OCI-M2 (cell line): ENCODE measurements around the gene LYPD6B.

Experiments used
- DNase-seq: peaks from one replicate; lab custom pipeline; 2025; ENCODE audit not compliant: unreplicated experiment; lab: John Stamatoyannopoulos, UW

The LYPD6B gene

GRCh38 chr2:149039213-149039724 is 770 bp downstream of the LYPD6B start:
- DNase-seq = no peak

- no peak for DNase-seq
These were observed 2.0 kb downstream of the LYPD6B start for GRCh38 chr2:149040451-149040850.

DNA sequence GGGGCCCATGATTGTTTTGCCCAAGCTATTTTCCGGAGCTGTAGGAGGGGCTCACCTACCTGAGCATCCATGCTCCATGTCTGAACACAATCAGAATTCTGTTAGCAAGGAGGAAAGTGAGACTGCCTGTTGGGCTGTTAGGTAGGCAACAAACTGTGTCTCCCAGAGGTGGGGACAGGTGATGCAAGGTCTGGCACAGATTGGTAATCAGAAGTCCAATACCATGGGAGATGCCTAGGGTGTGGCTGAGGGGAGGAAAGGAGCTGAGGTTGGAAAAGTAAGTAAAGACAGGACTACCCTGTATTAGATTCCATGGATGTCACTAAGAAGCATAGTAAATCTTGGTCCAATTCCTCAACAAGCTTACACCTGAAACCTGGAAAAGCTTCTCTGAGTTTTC is 3.0 kb downstream of the LYPD6B start:
- no peak for DNase-seq

GRCh38 chr2:149042881-149043280 is 4.4 kb downstream of the LYPD6B start:
- DNase-seq = no peak

DNA sequence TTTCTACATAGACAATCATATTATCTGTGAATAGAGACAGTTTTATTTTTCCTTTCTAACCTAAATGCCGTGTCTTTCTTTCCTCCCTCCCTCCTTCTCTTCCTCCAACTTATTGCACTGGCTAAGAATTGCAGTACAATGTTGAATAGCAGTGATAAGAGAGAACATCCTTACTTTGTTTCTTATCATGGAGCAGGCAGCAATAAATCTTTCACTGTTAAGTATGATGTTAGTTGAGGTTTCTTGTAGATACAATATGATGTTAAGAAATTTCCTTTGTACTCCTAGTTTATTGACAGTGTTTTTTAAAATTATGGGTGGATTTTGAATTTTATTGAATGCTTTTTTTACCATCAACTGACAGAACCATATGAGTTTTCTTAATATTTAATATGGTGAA is 6.0 kb downstream of the LYPD6B start:
- no peak for DNase-seq

- DNase-seq = no peak
These were observed 8.6 kb downstream of the LYPD6B start for GRCh38 chr2:149047118-149047517.

- no peak for DNase-seq
These were observed 10.6 kb downstream of the LYPD6B start for GRCh38 chr2:149049142-149049541.

DNA sequence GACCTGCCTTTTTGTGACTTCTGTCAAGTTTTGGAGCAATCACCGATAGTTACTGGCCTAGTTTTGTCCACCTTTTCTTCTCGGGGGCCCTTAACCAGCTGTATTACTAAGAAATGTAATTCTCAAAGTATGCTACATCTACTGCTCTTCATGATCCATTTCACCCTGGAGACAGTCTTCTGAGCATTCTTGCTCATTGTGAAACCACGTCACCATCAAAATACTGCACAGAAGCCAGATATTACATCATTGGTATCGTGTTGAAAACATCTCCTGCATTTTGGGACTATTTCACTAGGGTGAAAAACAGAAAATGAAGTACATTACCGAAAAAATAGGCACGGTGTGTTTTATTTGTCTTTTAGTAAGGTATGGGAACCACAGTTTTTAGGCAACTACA is 11.7 kb downstream of the LYPD6B start:
- DNase-seq = no peak

DNA sequence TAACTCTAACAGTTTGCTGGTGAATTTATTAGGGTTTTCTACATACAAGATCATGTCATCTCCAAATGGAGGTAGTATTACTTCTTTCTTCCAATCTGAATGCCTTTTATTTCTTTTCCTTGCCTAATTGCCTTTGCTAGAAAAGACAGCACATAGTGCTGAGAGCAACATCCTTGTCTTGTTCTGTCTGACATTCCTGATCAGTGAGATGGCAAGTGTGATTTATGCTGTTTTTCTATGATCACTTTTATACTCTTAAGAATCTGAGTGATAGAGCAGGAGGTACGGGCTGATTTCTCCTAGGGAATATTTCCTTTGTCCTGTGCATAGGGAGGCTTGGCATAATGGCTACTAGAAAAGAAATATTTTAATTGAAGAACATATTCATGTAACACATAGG is 17.3 kb downstream of the LYPD6B start:
- no peak for DNase-seq

- DNase-seq = no peak
These were observed 18.2 kb downstream of the LYPD6B start for GRCh38 chr2:149056541-149057255.

DNA sequence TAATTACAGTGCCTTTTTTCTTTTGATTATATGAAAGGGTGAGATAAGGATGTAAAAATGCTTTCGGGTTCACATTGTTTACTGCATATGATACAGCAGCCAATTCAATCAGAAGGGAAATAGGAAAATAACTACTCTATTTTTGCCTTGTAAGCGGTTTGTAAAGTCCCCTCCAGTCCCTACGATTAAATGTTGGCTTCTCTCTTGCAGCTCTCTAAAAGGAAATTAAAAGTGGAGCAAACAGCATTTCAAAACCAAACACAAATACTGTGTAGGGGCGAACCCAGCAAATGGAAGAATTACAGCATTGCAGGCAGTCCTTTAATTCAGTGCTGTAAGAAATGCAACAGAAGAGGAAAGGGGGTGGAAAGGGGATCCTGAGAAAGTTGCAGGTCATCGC is 18.9 kb downstream of the LYPD6B start:
- no peak for DNase-seq

GRCh38 chr2:149058936-149059335 is 20.4 kb downstream of the LYPD6B start:
- no peak for DNase-seq

GRCh38 chr2:149059822-149060221 is 21.3 kb downstream of the LYPD6B start:
- no peak for DNase-seq

DNA sequence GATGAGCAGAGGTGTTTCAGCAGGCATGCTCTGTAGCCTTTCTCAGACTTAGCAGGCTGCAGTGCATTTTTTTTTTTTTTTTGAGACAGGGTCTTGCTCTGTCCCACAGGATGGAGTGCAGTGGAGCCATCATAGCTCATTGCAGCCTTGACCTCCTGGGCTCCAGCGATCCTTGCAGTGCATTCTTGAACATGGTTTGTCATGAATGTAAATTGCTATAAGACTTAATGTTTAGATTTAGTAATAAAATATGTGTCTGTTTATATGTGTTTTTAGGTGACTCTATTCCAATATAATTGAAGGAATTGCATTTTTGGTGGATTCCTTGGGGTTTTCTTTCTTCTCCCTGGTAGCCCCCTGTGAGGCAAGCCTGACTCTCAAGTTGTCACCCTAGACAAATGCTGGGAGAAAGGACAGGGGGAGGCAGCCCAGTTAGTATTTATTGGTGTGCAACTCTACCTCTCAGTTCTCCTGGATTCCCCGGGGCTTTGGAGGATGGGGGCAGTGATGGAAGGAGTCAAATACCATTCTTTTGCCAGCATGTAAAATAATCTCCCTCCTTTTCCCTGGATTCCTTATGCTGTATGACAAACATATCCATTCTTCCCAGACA is 22.7 kb downstream of the LYPD6B start:
- DNase-seq = no peak

DNA sequence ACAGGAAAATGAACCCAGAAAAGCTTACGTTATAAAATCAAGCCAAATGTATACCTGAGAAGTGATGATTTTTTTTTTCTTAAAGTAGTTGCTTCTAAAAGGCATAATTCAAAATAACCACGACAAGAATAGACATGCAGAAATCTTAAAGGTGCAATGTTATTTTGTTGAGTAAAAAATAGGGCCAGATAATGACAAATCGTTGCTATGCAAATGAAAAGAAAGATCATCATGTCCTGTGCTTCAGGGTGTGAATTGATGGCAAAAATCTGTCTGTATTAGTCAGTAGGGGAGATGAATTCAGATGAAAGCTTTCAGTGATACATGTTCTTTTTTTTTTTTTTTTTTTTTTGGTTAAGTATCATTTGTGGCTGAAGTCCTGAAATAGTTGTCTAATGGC is 24.0 kb downstream of the LYPD6B start:
- DNase-seq = no peak

- no peak for DNase-seq
These were observed 24.7 kb downstream of the LYPD6B start for GRCh38 chr2:149063177-149063576.

- no peak for DNase-seq
These were observed 25.9 kb downstream of the LYPD6B start for GRCh38 chr2:149064365-149064841.

DNA sequence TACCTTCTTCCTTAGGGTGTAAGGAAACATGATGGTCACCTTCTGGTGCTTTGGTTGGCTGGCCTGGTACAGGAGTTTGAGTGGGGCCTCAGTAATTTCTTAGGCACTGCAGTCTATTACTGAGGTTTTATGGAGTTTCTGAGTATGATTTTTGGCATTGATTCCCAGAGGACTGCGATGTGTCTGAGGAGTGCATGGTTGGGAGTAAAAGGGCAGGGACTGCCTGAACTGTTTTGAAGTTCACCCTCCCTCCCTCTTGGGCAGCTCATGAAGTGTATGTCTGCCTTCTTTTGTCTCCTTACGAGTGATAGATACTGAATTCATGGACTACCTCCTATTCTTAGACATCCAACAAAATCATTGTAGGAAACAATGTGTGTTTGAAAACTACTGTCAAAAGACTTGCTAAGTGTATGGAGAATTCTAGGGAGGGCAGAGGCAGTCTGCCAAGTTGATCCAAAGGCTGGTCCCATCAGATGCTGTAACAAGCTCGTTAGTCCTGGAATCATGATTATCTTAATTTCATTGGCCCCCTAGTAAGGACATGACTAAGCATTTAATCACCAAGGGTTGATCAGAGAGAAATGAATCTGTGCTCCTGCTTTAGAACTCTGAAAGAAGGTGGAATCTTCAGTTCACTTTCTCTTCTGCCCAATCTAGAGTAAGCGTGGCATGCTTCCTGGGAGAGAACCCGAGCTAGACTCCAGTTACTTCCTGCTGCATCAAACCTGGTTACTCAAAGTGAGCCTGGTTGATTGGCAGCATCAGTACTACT is 26.5 kb downstream of the LYPD6B start:
- no peak for DNase-seq

GRCh38 chr2:149068225-149068995 is 29.9 kb downstream of the LYPD6B start:
- DNase-seq = no peak

- DNase-seq = no peak
These were observed 30.7 kb downstream of the LYPD6B start for GRCh38 chr2:149068996-149069888.
